Prostate gland (tissue), 2 donors: ENCODE data around the gene SEC14L2. TPM values are rescaled to one million over a fixed set of nuclear protein-coding genes. Genes with fewer than 3 reads are reported as not detected.

Source experiments
- DNase-seq: peaks from one replicate; pipeline ENCODE4 v3.0.0-alpha.2; 2019; ENCODE audit warnings: low spot score
- H3K27ac ChIP-seq, 2 donors: fragments of 200-600 bp; sonication (generic); 2 replicates each; pipeline ENCODE4 v1.5.1; 2017 to 2019
- H3K27me3 ChIP-seq: fragments of 200-600 bp; sonication (generic); replicated peaks from 2 replicates; pipeline ENCODE4 v1.5.1; 2019; ENCODE audit not compliant: insufficient read depth
- H3K36me3 ChIP-seq, 2 donors: fragments of 200-600 bp; sonication (generic); 1 replicate in 1 of 2; 2 replicates in 1 of 2; pipeline versions ENCODE4 v1.5.1 to v1.8.1; 2017 to 2019
- H3K4me1 ChIP-seq: fragments of 200-600 bp; sonication (generic); replicated peaks from 2 replicates; pipeline ENCODE4 v1.5.1; 2019
- H3K4me3 ChIP-seq, 2 donors: fragments of 200-600 bp; sonication (generic); 2 replicates each; pipeline ENCODE4 v1.5.1; 2017 to 2019
- H3K9me3 ChIP-seq: fragments of 200-600 bp; sonication (generic); 2 replicates; pipeline ENCODE4 v1.5.1; 2017
- CTCF ChIP-seq, 4 experiments: fragments of 200-600 bp in 2 of 4; fragments of 450-650 bp in 2 of 4; sonication (generic) in 2 of 4; IDR thresholded peaks; 1 replicate in 3 of 4; 2 replicates in 1 of 4; pipeline ENCODE4 v1.5.1; 2016 to 2019; ENCODE audit warnings: antibody characterized with exemption in 4 of 4, mild to moderate bottlenecking in 2 of 4, moderate library complexity in 2 of 4
- POLR2A ChIP-seq: fragments of 450-650 bp; IDR thresholded peaks from one replicate; pipeline ENCODE4 v1.6.1; 2016; ENCODE audit warnings: antibody characterized with exemption, mild to moderate bottlenecking
- POLR2AphosphoS5 ChIP-seq: sonication (generic); formaldehyde crosslinking; IDR thresholded peaks from one replicate; pipeline ENCODE4 v1.6.1; 2017; ENCODE audit warnings: antibody characterized with exemption
- WGBS: methylation state at CpG from one replicate; pipeline ENCODE4 v1.1.5; 2018; 5-methylcytosine and 5-hydroxymethylcytosine counted together
- intact Hi-C: fragments of 100-400 bp; cut with DNase I; formaldehyde crosslinking; loops from one replicate; pipeline ENCODE4 v1.14.2; 2022
- total RNA-seq, 2 donors: library from RNA; depleted of rRNA; stranded (reverse); fragments of >200 nt; gene quantifications; one replicate each; pipeline ENCODE4 v1.1.0, GENCODE V29; 2016

SEC14L2 gene
- total RNA-seq, 2 donors from 2014 or later: 16.8 to 31.1 TPM

GRCh38 chr22:30372915-30373314, 23.9 kb upstream of the SEC14L2 start:
- no peak overlapping the region for H3K27ac ChIP-seq
- no peaks in the 10 kb centered on the region for H3K4me1 ChIP-seq
- 77% methylated on average over 8 of the region's 8 CpGs for WGBS
- DNase-seq: no peak
- TF ChIP-seq POLR2AphosphoS5 (no peak), CTCF (IDR thresholded peaks at IDR 0.05) (no peak), POLR2A (no peak)
- H3K4me3 ChIP-seq: no peak overlapping the region
- intact Hi-C loops: no loop called here
- no peaks in the 10 kb centered on the region for H3K36me3 ChIP-seq
- H3K9me3 ChIP-seq: no peaks in the 10 kb centered on the region
- H3K27me3 ChIP-seq: no peaks in the 10 kb centered on the region

- no peak for DNase-seq
- intact Hi-C loops: no loop called here
- Histone ChIP-seq H3K4me3 (no peak overlapping the region), H3K9me3 (no peaks in the 10 kb centered on the region), H3K4me1 (no peaks in the 10 kb centered on the region), H3K36me3 (no peaks in the 10 kb centered on the region), H3K27ac (no peak overlapping the region), H3K27me3 (no peaks in the 10 kb centered on the region)
- TF ChIP-seq POLR2AphosphoS5 (no peak), POLR2A (no peak), CTCF (IDR thresholded peaks at IDR 0.05) (no peak)
- WGBS: 81% methylated on average over 33 of the region's 33 CpGs
These were observed 23.2 kb upstream of the SEC14L2 start for GRCh38 chr22:30373331-30374325.

- Histone ChIP-seq H3K27ac (no peak overlapping the region), H3K36me3 (no peaks in the 10 kb centered on the region), H3K4me3 (no peak overlapping the region), H3K9me3 (no peaks in the 10 kb centered on the region), H3K4me1 (no peaks in the 10 kb centered on the region), H3K27me3 (no peaks in the 10 kb centered on the region)
- TF ChIP-seq POLR2AphosphoS5: no peak
- no peak for TF ChIP-seq CTCF (IDR thresholded peaks at IDR 0.05)
- no peak for TF ChIP-seq POLR2A
- intact Hi-C loops: no loop called here
- DNase-seq: no peak
- 92% methylated on average over 13 of the region's 13 CpGs for WGBS
These were observed 21.4 kb upstream of the SEC14L2 start for GRCh38 chr22:30375312-30375849.

GRCh38 chr22:30380011-30380410, 16.8 kb upstream of the SEC14L2 start:
- no peaks in the 10 kb centered on the region for H3K9me3 ChIP-seq
- TF ChIP-seq POLR2AphosphoS5 (no peak), POLR2A (no peak), CTCF (IDR thresholded peaks at IDR 0.05) (no peak)
- no peak overlapping the region for H3K4me3 ChIP-seq
- 96% methylated on average over 20 of the region's 20 CpGs for WGBS
- no peak for DNase-seq
- H3K27me3 ChIP-seq: no peaks in the 10 kb centered on the region
- no peaks in the 10 kb centered on the region for H3K36me3 ChIP-seq
- no peaks in the 10 kb centered on the region for H3K4me1 ChIP-seq
- intact Hi-C loops: no loop called here
- H3K27ac ChIP-seq: no peak overlapping the region
